Smooth muscle cell (in vitro differentiated cells): ENCODE measurements around the gene ZNF189. TPM values are rescaled to one million over a fixed set of nuclear protein-coding genes. Genes with fewer than 3 reads are reported as not detected.
A peak's percentile ranks its signal among the peaks of the same experiment; 100 is the strongest.

Source experiments
- DNase-seq: peaks from one replicate; lab custom pipeline; 2025; ENCODE audit not compliant: unreplicated experiment; lab: John Stamatoyannopoulos, UW
- H2AFZ ChIP-seq: fragments of 200-600 bp; sonication (generic); 2 replicates; pipeline ENCODE4 v1.6.0; 2016; ENCODE audit warnings: antibody characterized with exemption, low read depth, mild to moderate bottlenecking
- H3F3A ChIP-seq: fragments of 200-600 bp; sonication (generic); 2 replicates; pipeline ENCODE4 v1.6.0; 2017; ENCODE audit warnings: antibody characterized with exemption, low read depth
- H3K27ac ChIP-seq: fragments of 200-600 bp; sonication (generic); 2 replicates; pipeline ENCODE4 v1.5.1; 2016; ENCODE audit warnings: low read depth, mild to moderate bottlenecking
- H3K27me3 ChIP-seq: fragments of 200-600 bp; sonication (generic); 2 replicates; pipeline ENCODE4 v1.6.1; 2016; ENCODE audit warnings: low read depth, mild to moderate bottlenecking
- H3K36me3 ChIP-seq: fragments of 200-600 bp; sonication (generic); 2 replicates; pipeline ENCODE4 v1.5.1; 2016; ENCODE audit warnings: low read depth
- H3K4me1 ChIP-seq: fragments of 200-600 bp; sonication (generic); 2 replicates; pipeline ENCODE4 v1.5.1; 2016; ENCODE audit warnings: low read depth
- H3K4me2 ChIP-seq: fragments of 200-600 bp; sonication (generic); 2 replicates; pipeline ENCODE4 v1.6.0; 2016; ENCODE audit warnings: mild to moderate bottlenecking
- H3K4me3 ChIP-seq: fragments of 200-600 bp; sonication (generic); 2 replicates; pipeline ENCODE4 v1.5.1; 2016; ENCODE audit warnings: mild to moderate bottlenecking
- H3K79me2 ChIP-seq: fragments of 200-600 bp; sonication (generic); 2 replicates; pipeline ENCODE4 v1.6.0; 2016; ENCODE audit warnings: low read depth, mild to moderate bottlenecking
- H3K9ac ChIP-seq: fragments of 200-600 bp; sonication (generic); 2 replicates; pipeline ENCODE4 v1.6.0; 2016; ENCODE audit warnings: low read depth
- H3K9me3 ChIP-seq: fragments of 200-600 bp; sonication (generic); replicated peaks from 2 replicates; pipeline ENCODE4 v1.5.1; 2016; ENCODE audit warnings: low read depth
- H4K20me1 ChIP-seq: fragments of 200-600 bp; sonication (generic); 2 replicates; pipeline ENCODE4 v1.6.0; 2016; ENCODE audit warnings: low read depth
- WGBS: methylation state at CpG from one replicate; pipeline ENCODE4 v1.1.7; 2016; ENCODE audit warnings: low lambda C conversion rate; 5-methylcytosine and 5-hydroxymethylcytosine counted together
- polyA plus RNA-seq: library from polyadenylated mRNA; unstranded; fragments of >200 nt; fragmentation: Nextera tagmentation; extraction: Ambion mirVana; gene quantifications from 2 replicates; pipeline ENCODE4 v1.2.1, GENCODE V29; 2016
- total RNA-seq: library from RNA; depleted of rRNA; stranded (reverse); fragments of >200 nt; gene quantifications from 2 replicates; pipeline ENCODE4 v1.2.3, GENCODE V29; 2014
- TF ChIP-seq, protein P1 (sequence below): fragments of 200-600 bp; sonication (generic); IDR thresholded peaks from 2 replicates; pipeline ENCODE4 v1.5.1; 2017; ENCODE audit warnings: borderline replicate concordance, mild to moderate bottlenecking, antibody characterized with exemption; ENCODE audit not compliant: insufficient read depth, poor library complexity, severe bottlenecking

The ZNF189 gene
- total and polyA plus RNA-seq, 2 experiments from 2014 or later = 2.7 to 12.9 TPM

DNA sequence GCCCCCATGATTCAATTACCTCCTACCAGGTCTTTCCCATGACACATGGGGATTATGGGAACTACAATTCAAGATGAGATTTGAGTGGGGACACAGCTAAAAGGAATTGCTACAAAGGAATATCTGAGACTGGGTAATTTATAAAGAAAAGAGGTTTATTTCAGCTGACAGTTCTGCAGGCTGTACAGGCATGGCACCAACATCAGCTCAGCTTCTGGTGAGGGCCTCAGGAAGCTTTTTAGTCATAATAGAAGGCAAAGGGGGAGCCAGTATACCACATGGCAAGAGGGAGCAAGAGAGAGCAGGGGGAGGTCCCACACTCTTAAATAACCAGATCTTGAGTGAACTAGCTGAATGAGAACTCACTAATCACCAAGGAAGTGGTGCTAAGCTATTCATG is 48.1 kb downstream of the ZNF189 start:
- Histone ChIP-seq H3K4me2 (no peak overlapping the region), H3K9me3 (no peaks in the 10 kb centered on the region), H2AFZ (no peak overlapping the region), H4K20me1 (no peaks in the 10 kb centered on the region), H3K36me3 (no peaks in the 10 kb centered on the region), H3K27ac (no peak overlapping the region), H3K4me1 (no peaks in the 10 kb centered on the region), H3F3A (no peaks in the 10 kb centered on the region), H3K27me3 (no peaks in the 10 kb centered on the region), H3K4me3 (no peak overlapping the region), H3K9ac (no peak overlapping the region), H3K79me2 (no peaks in the 10 kb centered on the region)
- no peak for DNase-seq
- TF ChIP-seq, protein P1, sequence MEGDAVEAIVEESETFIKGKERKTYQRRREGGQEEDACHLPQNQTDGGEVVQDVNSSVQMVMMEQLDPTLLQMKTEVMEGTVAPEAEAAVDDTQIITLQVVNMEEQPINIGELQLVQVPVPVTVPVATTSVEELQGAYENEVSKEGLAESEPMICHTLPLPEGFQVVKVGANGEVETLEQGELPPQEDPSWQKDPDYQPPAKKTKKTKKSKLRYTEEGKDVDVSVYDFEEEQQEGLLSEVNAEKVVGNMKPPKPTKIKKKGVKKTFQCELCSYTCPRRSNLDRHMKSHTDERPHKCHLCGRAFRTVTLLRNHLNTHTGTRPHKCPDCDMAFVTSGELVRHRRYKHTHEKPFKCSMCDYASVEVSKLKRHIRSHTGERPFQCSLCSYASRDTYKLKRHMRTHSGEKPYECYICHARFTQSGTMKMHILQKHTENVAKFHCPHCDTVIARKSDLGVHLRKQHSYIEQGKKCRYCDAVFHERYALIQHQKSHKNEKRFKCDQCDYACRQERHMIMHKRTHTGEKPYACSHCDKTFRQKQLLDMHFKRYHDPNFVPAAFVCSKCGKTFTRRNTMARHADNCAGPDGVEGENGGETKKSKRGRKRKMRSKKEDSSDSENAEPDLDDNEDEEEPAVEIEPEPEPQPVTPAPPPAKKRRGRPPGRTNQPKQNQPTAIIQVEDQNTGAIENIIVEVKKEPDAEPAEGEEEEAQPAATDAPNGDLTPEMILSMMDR = no peak

DNA sequence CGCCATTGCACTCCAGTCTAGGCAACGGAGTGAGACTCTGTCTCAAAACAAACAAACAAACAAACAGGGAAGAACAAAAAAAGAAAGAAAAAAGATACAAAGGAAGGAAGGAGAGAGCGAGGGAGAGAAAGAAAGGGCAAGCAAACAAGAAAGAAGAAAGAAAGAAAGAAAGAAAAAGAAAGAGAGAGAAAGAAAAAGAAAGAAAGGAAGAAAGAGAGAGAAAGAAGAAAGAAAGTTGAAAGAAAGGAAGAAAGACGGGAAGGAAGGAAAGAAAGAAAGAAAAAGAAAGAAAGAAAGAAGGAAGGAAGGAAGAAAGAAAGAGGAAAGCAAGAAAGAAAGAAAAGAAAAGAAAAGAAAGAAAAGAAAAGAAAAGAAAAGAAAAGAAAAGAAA is 50.0 kb downstream of the ZNF189 start:
- H3K4me1 ChIP-seq = no peaks in the 10 kb centered on the region
- peak overlapping the region; percentile 91 for H2AFZ ChIP-seq
- peak overlapping the region; percentile 78 for H3K4me3 ChIP-seq
- no peaks in the 10 kb centered on the region for H3K36me3 ChIP-seq
- WGBS = 52% methylated on average over 4 of the region's 4 CpGs
- peak overlapping the region; percentile 91 for H3K4me2 ChIP-seq
- no peaks in the 10 kb centered on the region for H3K9me3 ChIP-seq
- DNase-seq = no peak
- no peaks in the 10 kb centered on the region for H3F3A ChIP-seq
- H3K79me2 ChIP-seq = no peaks in the 10 kb centered on the region
- no peaks in the 10 kb centered on the region for H4K20me1 ChIP-seq
- no peak overlapping the region for H3K9ac ChIP-seq
- TF ChIP-seq, protein P1 = no peak
- no peaks in the 10 kb centered on the region for H3K27me3 ChIP-seq
- no peak overlapping the region for H3K27ac ChIP-seq

DNA sequence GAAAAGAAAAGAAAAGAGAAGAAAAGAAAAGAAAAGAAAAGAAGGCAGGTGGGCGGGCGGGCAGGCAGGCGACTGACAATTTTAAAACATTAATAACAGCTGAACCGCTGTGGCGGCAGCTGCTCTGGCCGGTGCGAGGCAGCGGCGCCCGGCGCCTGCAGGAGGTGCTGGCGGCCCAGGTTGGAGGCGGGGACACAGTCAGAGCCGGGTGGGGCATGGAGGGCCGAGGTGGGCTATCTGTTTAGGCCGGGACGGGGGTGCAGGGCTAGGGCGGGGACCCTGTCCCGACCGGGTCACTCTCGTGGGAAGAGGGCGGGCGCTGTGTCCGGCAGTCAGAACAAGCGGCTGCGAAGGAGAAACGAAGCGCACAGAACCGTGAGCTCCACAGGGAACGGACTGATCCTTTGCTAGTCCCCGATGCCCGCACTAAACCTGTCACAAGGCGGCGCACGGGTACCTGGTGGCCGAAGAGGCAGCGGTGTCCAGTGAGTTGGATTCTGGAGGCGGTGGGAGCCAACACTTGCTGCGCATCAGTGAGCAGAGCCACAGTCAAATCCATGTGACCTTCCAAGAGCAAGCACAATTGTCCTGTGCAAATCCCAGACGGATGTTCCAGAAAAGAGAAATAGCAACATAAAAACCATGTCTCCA is 50.5 kb downstream of the ZNF189 start:
- no peaks in the 10 kb centered on the region for H3K4me1 ChIP-seq
- H3F3A ChIP-seq = no peaks in the 10 kb centered on the region
- H3K27ac ChIP-seq = no peak overlapping the region
- H3K4me3 ChIP-seq = peak overlapping the region; percentile 78
- H3K27me3 ChIP-seq = no peaks in the 10 kb centered on the region
- TF ChIP-seq, protein P1 = peak; percentile 61
- H2AFZ ChIP-seq = peak overlapping the region; percentile 91
- H3K9ac ChIP-seq = no peak overlapping the region
- peak; percentile 24 for DNase-seq
- H3K4me2 ChIP-seq = peak overlapping the region; percentile 91
- H3K9me3 ChIP-seq = no peaks in the 10 kb centered on the region
- no peaks in the 10 kb centered on the region for H4K20me1 ChIP-seq
- no peaks in the 10 kb centered on the region for H3K36me3 ChIP-seq
- 2% methylated on average over 28 of the region's 40 CpGs for WGBS
- no peaks in the 10 kb centered on the region for H3K79me2 ChIP-seq

GRCh38 chr9:101450931-101451330 is 52.3 kb downstream of the ZNF189 start:
- WGBS = 44% methylated on average over 4 of the region's 4 CpGs
- Histone ChIP-seq H3K9ac (no peak overlapping the region), H3K36me3 (no peaks in the 10 kb centered on the region), H3K27ac (no peak overlapping the region), H2AFZ (no peak overlapping the region), H3K79me2 (no peaks in the 10 kb centered on the region), H3K9me3 (no peaks in the 10 kb centered on the region), H3K4me1 (no peaks in the 10 kb centered on the region), H3F3A (no peaks in the 10 kb centered on the region), H3K27me3 (no peaks in the 10 kb centered on the region), H3K4me2 (no peak overlapping the region), H4K20me1 (no peaks in the 10 kb centered on the region), H3K4me3 (no peak overlapping the region)
- TF ChIP-seq, protein P1 = no peak
- DNase-seq = no peak
